Astrocyte of the spinal cord (primary cell): Measurements from ENCODE around the gene KRTCAP2.
"Not testable (repeated sequence)": the region's sequence is repeated elsewhere in the genome, so short reads cannot be mapped to it uniquely, and the experiment has no call there.

Experiments
- DNase-seq: peaks from one replicate; pipeline ENCODE4 v3.0.0; 2011; ENCODE audit warnings: low read depth, low spot score
- H3K4me3 ChIP-seq: 2 replicates; pipeline ENCODE4 v1.5.1; 2011; ENCODE audit warnings: low read depth, mild to moderate bottlenecking, low read length, moderate library complexity
- in situ Hi-C: cut with HindIII; loops from 2 replicates; pipeline ENCODE4 v1.10.0; 2017; ENCODE audit warnings: low sequenced_read_pairs
- TF ChIP-seq, protein P1 (sequence below): IDR thresholded peaks from 2 replicates; pipeline ENCODE4 v1.5.1; 2012; ENCODE audit warnings: low read depth, mild to moderate bottlenecking, low read length, inconsistent platforms

The KRTCAP2 gene

DNA sequence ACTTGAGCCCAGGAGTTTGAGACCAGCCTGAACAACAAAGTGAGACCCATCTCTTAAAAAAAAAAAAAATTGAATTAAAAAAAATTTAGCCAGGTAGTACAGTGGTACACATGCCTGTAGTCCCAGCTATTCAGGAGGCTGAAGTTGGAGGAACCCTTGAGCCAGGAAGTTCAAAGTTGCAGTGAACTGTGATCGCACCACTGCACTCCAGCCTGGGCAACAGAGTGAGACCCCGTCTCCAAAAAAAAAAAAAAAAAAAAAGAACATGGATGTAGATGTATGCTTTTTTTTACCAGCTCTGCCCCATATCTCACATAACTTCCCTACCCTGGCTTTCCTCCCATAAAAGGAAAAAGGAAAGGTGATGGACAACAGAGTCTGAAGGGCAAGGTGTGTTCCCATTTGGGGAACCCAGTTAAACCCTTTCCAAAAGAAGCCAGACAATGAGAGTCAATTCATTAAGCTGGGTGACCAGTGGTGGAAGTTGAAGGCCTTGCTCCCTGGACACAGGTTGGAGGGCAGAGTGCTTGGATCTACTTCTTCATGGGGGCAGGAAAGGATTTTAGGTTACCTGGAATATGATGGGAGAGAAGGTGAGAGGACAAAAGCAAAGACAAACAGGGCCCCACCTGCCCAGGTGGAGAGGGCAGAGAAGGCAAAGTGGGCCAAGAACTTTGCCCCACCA, 2.9 kb downstream of the KRTCAP2 start:
- TF ChIP-seq, protein P1, sequence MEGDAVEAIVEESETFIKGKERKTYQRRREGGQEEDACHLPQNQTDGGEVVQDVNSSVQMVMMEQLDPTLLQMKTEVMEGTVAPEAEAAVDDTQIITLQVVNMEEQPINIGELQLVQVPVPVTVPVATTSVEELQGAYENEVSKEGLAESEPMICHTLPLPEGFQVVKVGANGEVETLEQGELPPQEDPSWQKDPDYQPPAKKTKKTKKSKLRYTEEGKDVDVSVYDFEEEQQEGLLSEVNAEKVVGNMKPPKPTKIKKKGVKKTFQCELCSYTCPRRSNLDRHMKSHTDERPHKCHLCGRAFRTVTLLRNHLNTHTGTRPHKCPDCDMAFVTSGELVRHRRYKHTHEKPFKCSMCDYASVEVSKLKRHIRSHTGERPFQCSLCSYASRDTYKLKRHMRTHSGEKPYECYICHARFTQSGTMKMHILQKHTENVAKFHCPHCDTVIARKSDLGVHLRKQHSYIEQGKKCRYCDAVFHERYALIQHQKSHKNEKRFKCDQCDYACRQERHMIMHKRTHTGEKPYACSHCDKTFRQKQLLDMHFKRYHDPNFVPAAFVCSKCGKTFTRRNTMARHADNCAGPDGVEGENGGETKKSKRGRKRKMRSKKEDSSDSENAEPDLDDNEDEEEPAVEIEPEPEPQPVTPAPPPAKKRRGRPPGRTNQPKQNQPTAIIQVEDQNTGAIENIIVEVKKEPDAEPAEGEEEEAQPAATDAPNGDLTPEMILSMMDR = no peak
- H3K4me3 ChIP-seq = no peak overlapping the region
- in situ Hi-C loops = no loop called here
- no peak for DNase-seq

DNA sequence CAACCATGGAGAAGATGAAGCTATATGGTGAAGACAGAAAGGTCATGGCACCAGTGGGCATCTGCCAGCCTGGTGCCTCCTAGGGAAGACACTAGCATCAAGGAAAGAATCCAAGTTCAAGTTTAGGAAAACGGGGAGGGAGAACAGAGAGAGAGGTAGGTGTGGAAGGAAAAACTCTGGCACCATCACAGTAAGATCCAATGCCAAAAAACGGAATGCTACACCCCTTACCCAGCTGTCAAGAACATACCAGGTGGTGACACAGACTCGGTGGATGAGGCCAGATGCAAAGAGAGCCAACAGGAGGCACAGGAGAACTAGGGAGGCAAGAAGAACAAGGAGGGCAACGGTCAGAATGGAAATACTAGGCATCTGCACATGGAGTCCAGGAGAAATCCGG, 3.6 kb downstream of the KRTCAP2 start:
- H3K4me3 ChIP-seq = no peak overlapping the region
- in situ Hi-C loops = no loop called here
- DNase-seq = no peak
- TF ChIP-seq, protein P1 = no peak

DNA sequence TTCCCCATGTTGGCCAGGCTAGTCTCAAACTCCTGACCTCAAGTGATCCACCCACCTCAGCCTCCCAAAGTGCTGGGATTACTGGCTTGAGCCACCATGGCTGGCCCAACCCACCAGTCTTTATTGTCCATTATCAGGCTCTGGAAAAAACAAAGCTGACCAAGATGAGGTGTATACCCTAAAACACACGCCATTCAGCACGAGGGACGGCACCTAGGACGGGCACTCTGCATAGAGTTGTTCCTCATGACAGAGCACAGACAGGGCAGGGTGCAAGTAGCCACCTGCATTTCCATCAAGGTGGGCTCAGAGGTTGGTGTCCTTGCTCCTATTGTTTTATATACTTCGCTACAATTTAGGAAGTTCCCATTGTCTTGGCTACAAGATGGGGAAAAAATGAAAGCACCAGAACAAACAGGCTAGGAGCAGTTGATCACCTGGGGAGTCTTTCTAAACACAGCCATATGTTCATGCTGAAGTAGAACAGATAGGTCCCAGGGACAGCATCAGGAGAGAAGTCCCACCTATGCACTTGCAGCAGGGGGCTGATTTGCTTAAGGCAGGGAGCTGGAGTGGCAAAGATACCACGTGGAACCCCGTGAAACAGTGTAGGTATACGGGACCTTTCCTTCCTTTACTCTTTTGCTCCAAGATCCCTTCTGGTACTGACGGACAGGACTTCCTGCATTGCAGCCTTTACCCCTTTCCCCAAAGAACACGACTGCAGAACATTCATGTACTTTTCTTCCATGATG, 4.5 kb downstream of the KRTCAP2 start:
- DNase-seq = no peak
- no peak overlapping the region for H3K4me3 ChIP-seq
- TF ChIP-seq, protein P1 = no peak
- in situ Hi-C loops = no loop called here

DNA sequence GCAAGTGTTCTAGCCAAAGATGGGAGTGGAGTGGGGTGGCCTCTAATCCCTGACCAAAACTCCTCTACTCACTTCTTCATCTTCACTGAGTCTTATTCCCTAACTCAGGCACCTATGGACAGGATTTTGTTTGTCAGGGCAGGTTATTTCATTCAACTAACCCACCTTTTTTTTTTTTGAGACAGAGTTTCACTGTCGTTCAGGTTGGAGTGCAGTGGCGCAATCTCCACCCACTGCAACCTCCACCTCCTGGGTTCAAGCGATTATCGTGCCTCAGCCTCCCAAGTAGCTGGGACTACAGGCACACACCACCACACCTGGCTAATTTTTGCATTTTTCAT, 5.0 kb downstream of the KRTCAP2 start:
- in situ Hi-C loops, DNase-seq, H3K4me3 ChIP-seq: not testable (repeated sequence)

DNA sequence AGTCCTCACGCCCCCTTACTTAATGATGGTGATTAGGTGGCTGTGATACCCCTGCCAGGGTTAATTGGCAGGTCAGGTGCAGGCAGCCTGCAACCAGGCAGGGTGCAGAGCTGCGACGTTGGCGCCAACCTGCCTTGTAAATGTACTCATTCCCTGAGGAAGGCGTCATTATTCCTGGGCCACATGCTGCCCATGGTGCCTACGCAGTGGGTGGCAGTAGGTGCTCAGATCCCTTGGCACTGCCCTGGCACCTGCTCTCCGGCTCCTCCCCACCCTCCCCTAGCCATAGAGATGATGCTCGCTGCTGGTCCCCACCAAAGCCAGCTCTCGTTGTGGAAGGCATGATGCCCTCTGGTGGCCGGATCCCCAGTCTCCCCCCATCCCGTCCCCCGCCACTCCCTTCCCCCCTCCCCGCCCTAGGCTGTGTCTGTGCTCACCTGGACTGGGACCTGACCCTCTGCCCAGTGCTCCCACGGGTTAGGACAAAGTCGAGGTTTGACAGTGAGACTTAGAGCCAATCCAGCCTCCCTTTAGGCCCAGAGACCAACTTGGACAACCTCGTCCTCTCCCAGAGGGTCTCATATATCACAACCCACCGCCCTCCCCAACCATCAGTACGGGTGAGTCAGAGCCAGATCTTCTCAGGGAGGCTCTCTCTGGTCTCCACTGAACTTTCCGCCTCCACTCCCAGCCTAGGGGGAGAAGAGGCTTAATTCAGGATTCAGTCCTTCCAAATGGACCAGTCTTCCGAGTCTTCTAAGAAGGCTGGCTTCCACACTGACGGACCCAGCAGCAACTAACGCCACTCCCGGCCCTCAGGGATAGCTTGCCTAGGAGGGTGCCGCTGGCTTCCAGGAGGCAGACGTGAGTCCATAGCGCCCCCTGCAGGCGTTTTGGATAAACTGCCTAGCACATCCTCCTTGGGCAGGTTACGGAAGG, 5.7 kb downstream of the KRTCAP2 start:
- in situ Hi-C loops = no loop called here
- peak; percentile 81 for DNase-seq
- no peak overlapping the region for H3K4me3 ChIP-seq
- TF ChIP-seq, protein P1 = peak; percentile 89

DNA sequence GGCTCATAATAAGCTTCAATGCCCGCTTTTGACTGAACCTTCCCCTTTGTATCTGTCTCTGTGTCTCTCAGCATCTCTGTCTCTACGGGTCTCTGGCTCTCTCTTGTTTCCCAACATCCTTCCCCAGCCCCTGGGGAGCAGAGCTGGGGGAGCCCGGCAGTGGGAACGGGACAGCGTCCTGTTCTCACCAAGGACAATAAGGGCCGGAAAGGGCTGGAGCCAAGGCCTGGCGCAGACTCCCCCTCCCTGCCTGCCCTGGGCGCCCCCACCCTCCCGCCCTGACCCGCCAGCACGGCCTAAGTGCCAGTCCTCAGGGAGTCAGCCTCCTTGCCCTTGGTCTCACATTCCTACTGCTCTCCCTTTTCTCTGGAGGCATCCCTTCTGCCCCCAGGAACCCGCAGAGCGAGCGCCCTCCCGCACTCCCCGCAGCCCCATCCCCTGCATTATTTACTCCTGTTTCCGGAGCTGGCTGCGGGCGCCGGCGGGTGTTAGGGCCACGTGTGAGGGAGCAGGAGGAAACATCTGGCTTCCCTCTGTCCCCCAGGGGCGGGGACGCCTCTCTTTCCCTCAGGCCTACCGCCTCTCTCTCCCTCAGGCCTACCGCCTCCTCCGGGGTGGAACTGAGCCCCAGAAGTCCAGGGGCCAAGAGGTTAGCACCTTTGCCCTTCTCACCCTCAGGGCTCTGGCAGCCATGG, 6.5 kb downstream of the KRTCAP2 start:
- TF ChIP-seq, protein P1 = no peak
- no peak for DNase-seq
- H3K4me3 ChIP-seq = no peak overlapping the region
- in situ Hi-C loops = no loop called here
